NCI-H1417 treated with DMSO at 0.1 percent for 48 hours (cell line): ENCODE measurements around the gene PITX3.

Source experiments
- DNase-seq: peaks from one replicate; lab custom pipeline; 2025; lab: John Stamatoyannopoulos, UW

Gene PITX3

GRCh38 chr10:102241444-102242117 lies at the start of gene PITX3:
PITX3 (minus strand) TSS chr10:102241512; CDS start chr10:102232080, 9,432 bp downstream.
- DNase-seq, result no peak

- no peak for DNase-seq
Measured at GRCh38 chr10:102289840-102290239, 48.5 kb upstream of the PITX3 start.

GRCh38 chr10:102289356-102289755 lies 48.0 kb upstream of the PITX3 start:
- DNase-seq, result no peak

GRCh38 chr10:102287991-102288390 lies 46.7 kb upstream of the PITX3 start:
- DNase-seq, result no peak

- no peak for DNase-seq
Measured at GRCh38 chr10:102287538-102287937, 46.2 kb upstream of the PITX3 start.

- DNase-seq, result no peak
Measured at GRCh38 chr10:102286216-102286615, 44.9 kb upstream of the PITX3 start.

GRCh38 chr10:102285133-102285532 lies 43.8 kb upstream of the PITX3 start:
- DNase-seq, result no peak

GRCh38 chr10:102284531-102284930 lies 43.2 kb upstream of the PITX3 start:
- DNase-seq, result no peak

GRCh38 chr10:102283890-102284289 lies 42.6 kb upstream of the PITX3 start:
- no peak for DNase-seq

GRCh38 chr10:102283488-102283887 lies 42.2 kb upstream of the PITX3 start:
- DNase-seq, result no peak

- no peak for DNase-seq
Measured at GRCh38 chr10:102281102-102281487, 39.8 kb upstream of the PITX3 start.

GRCh38 chr10:102280397-102281101 lies 39.2 kb upstream of the PITX3 start:
- DNase-seq, result no peak

- no peak for DNase-seq
Measured at GRCh38 chr10:102279104-102279503, 37.8 kb upstream of the PITX3 start.

GRCh38 chr10:102275343-102275742 lies 34.0 kb upstream of the PITX3 start:
- DNase-seq, result no peak

- DNase-seq, result no peak
Measured at GRCh38 chr10:102274062-102274461, 32.8 kb upstream of the PITX3 start.

- no peak for DNase-seq
Measured at GRCh38 chr10:102269017-102269416, 27.7 kb upstream of the PITX3 start.

GRCh38 chr10:102268375-102268888 lies 27.1 kb upstream of the PITX3 start:
- no peak for DNase-seq

GRCh38 chr10:102267748-102268147 lies 26.4 kb upstream of the PITX3 start:
- no peak for DNase-seq

GRCh38 chr10:102266670-102267069 lies 25.4 kb upstream of the PITX3 start:
- no peak for DNase-seq

GRCh38 chr10:102264371-102264770 lies 23.1 kb upstream of the PITX3 start:
- DNase-seq, result no peak

GRCh38 chr10:102262744-102263370 lies 21.5 kb upstream of the PITX3 start:
- DNase-seq, result no peak

GRCh38 chr10:102261842-102262241 lies 20.5 kb upstream of the PITX3 start:
- no peak for DNase-seq

- DNase-seq, result no peak
Measured at GRCh38 chr10:102261196-102261595, 19.9 kb upstream of the PITX3 start.
